ENCODE results near the gene ELMOD3.

ELMOD3 gene

DNA sequence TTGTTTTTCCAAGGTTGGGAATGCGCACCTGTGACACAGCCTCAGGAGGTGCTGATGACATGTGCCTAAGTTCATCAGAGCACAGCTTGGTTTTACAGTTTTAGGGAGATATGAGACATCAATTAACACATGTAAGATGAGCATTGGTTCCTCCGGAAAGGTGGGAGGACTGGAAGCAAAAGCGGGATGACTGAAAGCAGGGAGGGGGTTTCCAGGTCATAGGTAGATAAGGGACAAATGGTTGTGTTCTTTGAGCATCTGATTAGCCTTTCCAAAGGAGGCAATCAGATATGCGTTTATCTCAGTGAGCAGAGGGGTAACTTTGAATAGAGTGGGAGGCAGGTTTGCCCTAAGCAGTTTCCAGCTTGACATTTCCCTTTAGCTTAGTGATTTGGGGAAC, 29.3 kb downstream of the ELMOD3 start:
- Histone ChIP-seq H3K9me3 (ENCODE audit: insufficient read depth, low read depth, low read length) (no peaks in the 10 kb centered on the region), H3K4me1 (ENCODE audit: control insufficient read depth in 1 of 2, insufficient read depth in 2 of 2, low read length in 2 of 2) (no peaks in the 10 kb centered on the region), H3K18ac (ENCODE audit: low read length) (no peak overlapping the region), H3K79me1 (ENCODE audit: low read length) (no peaks in the 10 kb centered on the region), H4K8ac (ENCODE audit: low read depth, low read length) (no peak overlapping the region), H3K79me2 (ENCODE audit: control insufficient read depth, insufficient read depth, low read length, poor library complexity) (no peaks in the 10 kb centered on the region), H2BK12ac (ENCODE audit: low read length) (no peak overlapping the region), H3K4me3 (ENCODE audit: low read depth, low read length) (no peak overlapping the region), H3K27ac (ENCODE audit: low read depth, low read length) (no peak overlapping the region), H2BK120ac (ENCODE audit: insufficient read depth, low read length, poor library complexity) (no peak overlapping the region), H3K36me3 (ENCODE audit: control insufficient read depth in 1 of 2, insufficient read depth in 2 of 2, low read length in 2 of 2) (peaks cover 7 to 21% of the 10 kb centered on the region in 2 experiments), H2BK5ac (ENCODE audit: low read depth, low read length, poor library complexity) (no peak overlapping the region), H3K27me3 (ENCODE audit: insufficient read depth, low read length) (no peaks in the 10 kb centered on the region), H3K9ac (ENCODE audit: low read length) (no peak overlapping the region), H2AK5ac (ENCODE audit: low read length) (no peak overlapping the region), H4K91ac (ENCODE audit: low read depth, low read length) (no peak overlapping the region), H3K23ac (ENCODE audit: low read length) (no peak overlapping the region), H2AFZ (ENCODE audit: insufficient read depth, low read length, poor library complexity) (no peak overlapping the region), H3K4me2 (ENCODE audit: low read length) (no peak overlapping the region), H3K4ac (ENCODE audit: low read depth, low read length) (no peak overlapping the region), H3K14ac (ENCODE audit: low read length) (no peak overlapping the region), H4K12ac (ENCODE audit: low read depth, low read length) (no peak overlapping the region)
- DNase-seq = no peak
- no CpG with 5 or more reads among the region's 4 CpGs for WGBS (ENCODE audit: extremely low coverage, insufficient coverage, insufficient read length)

DNA sequence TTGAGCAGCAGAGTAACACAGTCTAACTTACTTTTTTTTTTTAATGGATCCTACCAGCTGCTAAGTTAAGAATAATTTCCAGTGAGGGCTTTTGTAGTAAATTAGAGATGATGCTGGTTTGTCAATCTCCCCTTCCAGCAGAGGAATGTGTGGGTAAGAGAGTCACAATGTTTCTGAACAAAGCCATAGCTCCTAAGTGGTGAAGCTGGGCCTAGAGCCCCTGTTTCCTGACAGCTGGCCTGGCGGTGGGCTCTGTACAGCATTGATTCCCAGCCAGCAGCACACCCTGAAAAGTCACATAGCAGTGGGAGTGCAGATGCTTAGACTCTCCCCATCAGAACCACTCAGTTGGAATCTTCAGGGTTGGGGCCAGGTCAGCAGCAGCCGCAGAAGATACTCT, 31.2 kb downstream of the ELMOD3 start:
- peaks cover 16 to 29% of the 10 kb centered on the region in 2 experiments for H3K36me3 ChIP-seq (ENCODE audit: control insufficient read depth in 1 of 2, insufficient read depth in 2 of 2, low read length in 2 of 2)
- H3K79me1 ChIP-seq (ENCODE audit: low read length) = no peaks in the 10 kb centered on the region
- no peak overlapping the region for H2BK12ac ChIP-seq (ENCODE audit: low read length)
- no peak overlapping the region for H3K23ac ChIP-seq (ENCODE audit: low read length)
- no peak overlapping the region for H4K91ac ChIP-seq (ENCODE audit: low read depth, low read length)
- no peak overlapping the region for H4K12ac ChIP-seq (ENCODE audit: low read depth, low read length)
- H2BK120ac ChIP-seq (ENCODE audit: insufficient read depth, low read length, poor library complexity) = no peak overlapping the region
- H3K4me1 ChIP-seq (ENCODE audit: control insufficient read depth in 1 of 2, insufficient read depth in 2 of 2, low read length in 2 of 2) = no peaks in the 10 kb centered on the region
- no peak for DNase-seq
- H2BK5ac ChIP-seq (ENCODE audit: low read depth, low read length, poor library complexity) = no peak overlapping the region
- H3K18ac ChIP-seq (ENCODE audit: low read length) = no peak overlapping the region
- no CpG with 5 or more reads among the region's 2 CpGs for WGBS (ENCODE audit: extremely low coverage, insufficient coverage, insufficient read length)
- no peak overlapping the region for H4K8ac ChIP-seq (ENCODE audit: low read depth, low read length)
- no peak overlapping the region for H3K14ac ChIP-seq (ENCODE audit: low read length)
- H3K4me2 ChIP-seq (ENCODE audit: low read length) = no peak overlapping the region
- H3K27me3 ChIP-seq (ENCODE audit: insufficient read depth, low read length) = no peaks in the 10 kb centered on the region
- no peak overlapping the region for H2AFZ ChIP-seq (ENCODE audit: insufficient read depth, low read length, poor library complexity)
- H3K9me3 ChIP-seq (ENCODE audit: insufficient read depth, low read depth, low read length) = no peaks in the 10 kb centered on the region
- H3K79me2 ChIP-seq (ENCODE audit: control insufficient read depth, insufficient read depth, low read length, poor library complexity) = no peaks in the 10 kb centered on the region
- no peak overlapping the region for H3K27ac ChIP-seq (ENCODE audit: low read depth, low read length)
- H3K4me3 ChIP-seq (ENCODE audit: low read depth, low read length) = no peak overlapping the region
- H3K4ac ChIP-seq (ENCODE audit: low read depth, low read length) = no peak overlapping the region
- H3K9ac ChIP-seq (ENCODE audit: low read length) = no peak overlapping the region
- H2AK5ac ChIP-seq (ENCODE audit: low read length) = no peak overlapping the region

DNA sequence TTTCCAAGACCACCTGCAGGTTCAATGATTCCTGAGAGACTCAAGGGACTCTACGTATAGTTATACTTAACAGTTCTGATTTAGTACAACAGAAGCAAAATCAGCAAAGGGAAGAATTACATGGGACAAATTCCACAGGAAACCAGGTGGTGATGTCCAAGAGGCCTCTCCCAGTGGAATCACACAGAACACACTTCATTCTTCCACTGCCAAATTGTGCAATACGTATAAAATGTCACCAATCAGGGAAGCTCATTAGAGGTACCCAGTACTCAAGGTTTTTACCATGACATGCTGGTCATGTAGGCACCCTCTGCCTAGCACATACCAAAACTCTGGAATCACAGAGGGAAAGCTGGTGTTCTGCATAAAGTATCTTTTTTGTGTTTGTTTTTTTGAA, 33.2 kb downstream of the ELMOD3 start:
- no peaks in the 10 kb centered on the region for H3K79me1 ChIP-seq (ENCODE audit: low read length)

DNA sequence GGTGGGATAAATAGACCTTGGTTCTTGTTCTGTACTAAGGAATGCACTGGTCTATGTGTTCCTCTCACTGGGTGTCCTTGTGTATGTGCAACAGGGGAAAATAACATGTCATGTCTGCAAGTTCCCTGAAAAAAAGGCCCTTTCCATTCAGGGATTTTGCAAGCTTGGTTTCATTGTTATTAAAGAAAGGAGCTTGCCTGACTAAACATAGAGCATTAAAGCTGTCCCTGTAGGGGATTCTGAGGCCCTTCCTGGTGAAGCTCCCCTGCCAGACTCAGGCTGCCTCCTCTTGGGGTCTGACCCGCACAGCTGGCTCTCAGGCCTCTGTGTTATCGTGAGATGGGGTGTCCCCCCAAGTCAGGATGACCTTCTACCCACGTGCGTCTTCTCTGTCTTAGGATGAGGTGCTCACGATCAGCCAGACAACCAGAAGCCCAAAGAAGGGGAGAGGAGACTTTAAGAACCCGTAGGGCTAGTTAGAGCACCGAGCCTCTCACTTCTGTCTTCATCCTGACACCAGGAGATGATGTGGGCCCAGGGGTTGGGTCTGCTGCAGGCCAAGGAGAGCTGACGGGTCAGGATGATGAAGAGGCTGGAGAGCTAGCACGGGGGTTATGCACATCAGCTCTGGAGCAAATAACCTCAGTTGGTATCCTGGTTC, 34.4 kb downstream of the ELMOD3 start:
- no peak overlapping the region for H2AK5ac ChIP-seq (ENCODE audit: low read length)

More for the DNA sequence above, 33.2 kb downstream of the ELMOD3 start:
- no peaks in the 10 kb centered on the region for H3K9me3 ChIP-seq (ENCODE audit: insufficient read depth, low read depth, low read length)
- no peak overlapping the region for H3K4me3 ChIP-seq (ENCODE audit: low read depth, low read length)
- no peak overlapping the region for H2AK5ac ChIP-seq (ENCODE audit: low read length)
- no peak overlapping the region for H2BK120ac ChIP-seq (ENCODE audit: insufficient read depth, low read length, poor library complexity)
- no peak overlapping the region for H3K9ac ChIP-seq (ENCODE audit: low read length)
- no peaks in the 10 kb centered on the region for H3K4me1 ChIP-seq (ENCODE audit: control insufficient read depth in 1 of 2, insufficient read depth in 2 of 2, low read length in 2 of 2)
- H3K14ac ChIP-seq (ENCODE audit: low read length) = no peak overlapping the region
- WGBS (ENCODE audit: extremely low coverage, insufficient coverage, insufficient read length) = no CpG with 5 or more reads among the region's 2 CpGs
- no peak overlapping the region for H3K27ac ChIP-seq (ENCODE audit: low read depth, low read length)
- no peak overlapping the region for H3K4me2 ChIP-seq (ENCODE audit: low read length)
- H4K8ac ChIP-seq (ENCODE audit: low read depth, low read length) = no peak overlapping the region
- H3K4ac ChIP-seq (ENCODE audit: low read depth, low read length) = no peak overlapping the region
- peaks cover 31 to 38% of the 10 kb centered on the region in 2 experiments for H3K36me3 ChIP-seq (ENCODE audit: control insufficient read depth in 1 of 2, insufficient read depth in 2 of 2, low read length in 2 of 2)
- H4K91ac ChIP-seq (ENCODE audit: low read depth, low read length) = no peak overlapping the region
- no peak overlapping the region for H2AFZ ChIP-seq (ENCODE audit: insufficient read depth, low read length, poor library complexity)
- no peaks in the 10 kb centered on the region for H3K27me3 ChIP-seq (ENCODE audit: insufficient read depth, low read length)
- H2BK5ac ChIP-seq (ENCODE audit: low read depth, low read length, poor library complexity) = no peak overlapping the region
- no peak overlapping the region for H2BK12ac ChIP-seq (ENCODE audit: low read length)
- DNase-seq = peak; percentile 18 to 75
- no peak overlapping the region for H3K18ac ChIP-seq (ENCODE audit: low read length)
- H3K23ac ChIP-seq (ENCODE audit: low read length) = no peak overlapping the region
- H4K12ac ChIP-seq (ENCODE audit: low read depth, low read length) = no peak overlapping the region
- no peaks in the 10 kb centered on the region for H3K79me2 ChIP-seq (ENCODE audit: control insufficient read depth, insufficient read depth, low read length, poor library complexity)

More for the DNA sequence above, 34.4 kb downstream of the ELMOD3 start:
- H2AFZ ChIP-seq (ENCODE audit: insufficient read depth, low read length, poor library complexity) = no peak overlapping the region
- no peaks in the 10 kb centered on the region for H3K27me3 ChIP-seq (ENCODE audit: insufficient read depth, low read length)
- no peak overlapping the region for H3K9ac ChIP-seq (ENCODE audit: low read length)
- H4K8ac ChIP-seq (ENCODE audit: low read depth, low read length) = no peak overlapping the region
- H3K4me1 ChIP-seq (ENCODE audit: control insufficient read depth in 1 of 2, insufficient read depth in 2 of 2, low read length in 2 of 2) = no peaks in the 10 kb centered on the region
- no peak overlapping the region for H3K23ac ChIP-seq (ENCODE audit: low read length)
- no peaks in the 10 kb centered on the region for H3K79me2 ChIP-seq (ENCODE audit: control insufficient read depth, insufficient read depth, low read length, poor library complexity)
- no peaks in the 10 kb centered on the region for H3K79me1 ChIP-seq (ENCODE audit: low read length)
- H3K9me3 ChIP-seq (ENCODE audit: insufficient read depth, low read depth, low read length) = no peaks in the 10 kb centered on the region
- no peak overlapping the region for H2BK12ac ChIP-seq (ENCODE audit: low read length)
- H2BK120ac ChIP-seq (ENCODE audit: insufficient read depth, low read length, poor library complexity) = no peak overlapping the region
- H4K91ac ChIP-seq (ENCODE audit: low read depth, low read length) = no peak overlapping the region
- DNase-seq = no peak
- no peak overlapping the region for H3K4me3 ChIP-seq (ENCODE audit: low read depth, low read length)
- no peak overlapping the region for H3K14ac ChIP-seq (ENCODE audit: low read length)
- no peak overlapping the region for H2BK5ac ChIP-seq (ENCODE audit: low read depth, low read length, poor library complexity)
- WGBS (ENCODE audit: extremely low coverage, insufficient coverage, insufficient read length) = no CpG with 5 or more reads among the region's 9 CpGs
- H3K4ac ChIP-seq (ENCODE audit: low read depth, low read length) = no peak overlapping the region
- no peak overlapping the region for H4K12ac ChIP-seq (ENCODE audit: low read depth, low read length)
- H3K36me3 ChIP-seq (ENCODE audit: control insufficient read depth in 1 of 2, insufficient read depth in 2 of 2, low read length in 2 of 2) = peaks cover 35 to 37% of the 10 kb centered on the region in 2 experiments
- no peak overlapping the region for H3K27ac ChIP-seq (ENCODE audit: low read depth, low read length)
- no peak overlapping the region for H3K18ac ChIP-seq (ENCODE audit: low read length)
- no peak overlapping the region for H3K4me2 ChIP-seq (ENCODE audit: low read length)

All from trophoblast cell (in vitro differentiated cells and primary cell).